ENCODE results near the gene STK32C.

STK32C gene

GRCh38 chr10:132182591-132182990, 125.2 kb downstream of the STK32C start:
- DNase-seq (ENCODE audit: low spot score): no peak

GRCh38 chr10:132181691-132182425, 125.9 kb downstream of the STK32C start:
- DNase-seq (ENCODE audit: low spot score): no peak

- no peak for DNase-seq (ENCODE audit: low spot score)
Observed at GRCh38 chr10:132180736-132181135, 127.0 kb downstream of the STK32C start.

GRCh38 chr10:132179551-132180392, 128.0 kb downstream of the STK32C start:
- DNase-seq (ENCODE audit: low spot score): no peak

GRCh38 chr10:132178672-132179545, 128.8 kb downstream of the STK32C start:
- no peak for DNase-seq (ENCODE audit: low spot score)

- DNase-seq (ENCODE audit: low spot score): no peak
Observed at GRCh38 chr10:132178046-132178445, 129.7 kb downstream of the STK32C start.

- DNase-seq (ENCODE audit: low spot score): no peak
Observed at GRCh38 chr10:132176623-132177500, 130.9 kb downstream of the STK32C start.

- DNase-seq (ENCODE audit: low spot score): no peak
Observed at GRCh38 chr10:132175907-132176581, 131.7 kb downstream of the STK32C start.

- no peak for DNase-seq (ENCODE audit: low spot score)
Observed at GRCh38 chr10:132175408-132175807, 132.3 kb downstream of the STK32C start.

GRCh38 chr10:132174237-132174636, 133.5 kb downstream of the STK32C start:
- DNase-seq (ENCODE audit: low spot score): no peak

GRCh38 chr10:132173185-132173584, 134.6 kb downstream of the STK32C start:
- no peak for DNase-seq (ENCODE audit: low spot score)

GRCh38 chr10:132172091-132173066, 135.4 kb downstream of the STK32C start:
- no peak for DNase-seq (ENCODE audit: low spot score)

- DNase-seq (ENCODE audit: low spot score): no peak
Observed at GRCh38 chr10:132170561-132171361, 137.0 kb downstream of the STK32C start.

GRCh38 chr10:132169766-132170560, 137.8 kb downstream of the STK32C start:
- DNase-seq (ENCODE audit: low spot score): no peak

- no peak for DNase-seq (ENCODE audit: low spot score)
Observed at GRCh38 chr10:132169031-132169765, 138.6 kb downstream of the STK32C start.

GRCh38 chr10:132168571-132169030, 139.1 kb downstream of the STK32C start:
- no peak for DNase-seq (ENCODE audit: low spot score)

GRCh38 chr10:132167976-132168375, 139.8 kb downstream of the STK32C start:
- DNase-seq (ENCODE audit: low spot score): no peak
